ENCODE results near the gene THSD7A. TPM values are rescaled to one million over a fixed set of nuclear protein-coding genes. Genes with fewer than 3 reads are reported as not detected.
"Not testable (repeated sequence)": the region's sequence is repeated elsewhere in the genome, so short reads cannot be mapped to it uniquely, and the experiment has no call there.

Gene THSD7A
- polyA plus RNA-seq, 1 experiment, result 0.06 TPM

GRCh38 chr7:11529382-11529781 is 302.6 kb downstream of the THSD7A start:
- POLR2A ChIA-PET, result no interaction called here
- Histone ChIP-seq H3K9me3 (ENCODE audit: control insufficient read depth, insufficient read depth, low read length) (no peaks in the 10 kb centered on the region), H3K4me3 (ENCODE audit: low read depth, low read length) (no peak overlapping the region), H3K27me3 (ENCODE audit: control insufficient read depth, insufficient read depth, low read length) (no peaks in the 10 kb centered on the region), H3K27ac (ENCODE audit: low read depth, low read length) (no peak overlapping the region)
- DNase-seq (ENCODE audit: low read depth, low spot score), result no peak
- TF ChIP-seq, protein P1, sequence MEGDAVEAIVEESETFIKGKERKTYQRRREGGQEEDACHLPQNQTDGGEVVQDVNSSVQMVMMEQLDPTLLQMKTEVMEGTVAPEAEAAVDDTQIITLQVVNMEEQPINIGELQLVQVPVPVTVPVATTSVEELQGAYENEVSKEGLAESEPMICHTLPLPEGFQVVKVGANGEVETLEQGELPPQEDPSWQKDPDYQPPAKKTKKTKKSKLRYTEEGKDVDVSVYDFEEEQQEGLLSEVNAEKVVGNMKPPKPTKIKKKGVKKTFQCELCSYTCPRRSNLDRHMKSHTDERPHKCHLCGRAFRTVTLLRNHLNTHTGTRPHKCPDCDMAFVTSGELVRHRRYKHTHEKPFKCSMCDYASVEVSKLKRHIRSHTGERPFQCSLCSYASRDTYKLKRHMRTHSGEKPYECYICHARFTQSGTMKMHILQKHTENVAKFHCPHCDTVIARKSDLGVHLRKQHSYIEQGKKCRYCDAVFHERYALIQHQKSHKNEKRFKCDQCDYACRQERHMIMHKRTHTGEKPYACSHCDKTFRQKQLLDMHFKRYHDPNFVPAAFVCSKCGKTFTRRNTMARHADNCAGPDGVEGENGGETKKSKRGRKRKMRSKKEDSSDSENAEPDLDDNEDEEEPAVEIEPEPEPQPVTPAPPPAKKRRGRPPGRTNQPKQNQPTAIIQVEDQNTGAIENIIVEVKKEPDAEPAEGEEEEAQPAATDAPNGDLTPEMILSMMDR (IDR thresholded peaks at IDR 0.05; ENCODE audit: low read depth, low read length), result no peak
- CTCF ChIA-PET, result no interaction called here

- Histone ChIP-seq H3K27me3 (ENCODE audit: control insufficient read depth, insufficient read depth, low read length) (no peaks in the 10 kb centered on the region), H3K9me3 (ENCODE audit: control insufficient read depth, insufficient read depth, low read length) (no peaks in the 10 kb centered on the region), H3K4me3 (ENCODE audit: low read depth, low read length) (no peak overlapping the region), H3K27ac (ENCODE audit: low read depth, low read length) (no peak overlapping the region)
- ChIA-PET POLR2A (no interaction called here), CTCF (no interaction called here)
- TF ChIP-seq, protein P1 (IDR thresholded peaks at IDR 0.05; ENCODE audit: low read depth, low read length), result no peak
- DNase-seq (ENCODE audit: low read depth, low spot score), result no peak
These were observed 304.3 kb downstream of the THSD7A start for GRCh38 chr7:11527707-11528106.

GRCh38 chr7:11524476-11525397 is 307.3 kb downstream of the THSD7A start:
- POLR2A ChIA-PET, result no interaction called here
- TF ChIP-seq, protein P1 (IDR thresholded peaks at IDR 0.05; ENCODE audit: low read depth, low read length), result no peak
- Histone ChIP-seq H3K27ac (ENCODE audit: low read depth, low read length) (no peak overlapping the region), H3K4me3 (ENCODE audit: low read depth, low read length) (no peak overlapping the region), H3K9me3 (ENCODE audit: control insufficient read depth, insufficient read depth, low read length) (no peaks in the 10 kb centered on the region), H3K27me3 (ENCODE audit: control insufficient read depth, insufficient read depth, low read length) (no peaks in the 10 kb centered on the region)
- DNase-seq (ENCODE audit: low read depth, low spot score), result no peak
- CTCF ChIA-PET, result no interaction called here

DNA sequence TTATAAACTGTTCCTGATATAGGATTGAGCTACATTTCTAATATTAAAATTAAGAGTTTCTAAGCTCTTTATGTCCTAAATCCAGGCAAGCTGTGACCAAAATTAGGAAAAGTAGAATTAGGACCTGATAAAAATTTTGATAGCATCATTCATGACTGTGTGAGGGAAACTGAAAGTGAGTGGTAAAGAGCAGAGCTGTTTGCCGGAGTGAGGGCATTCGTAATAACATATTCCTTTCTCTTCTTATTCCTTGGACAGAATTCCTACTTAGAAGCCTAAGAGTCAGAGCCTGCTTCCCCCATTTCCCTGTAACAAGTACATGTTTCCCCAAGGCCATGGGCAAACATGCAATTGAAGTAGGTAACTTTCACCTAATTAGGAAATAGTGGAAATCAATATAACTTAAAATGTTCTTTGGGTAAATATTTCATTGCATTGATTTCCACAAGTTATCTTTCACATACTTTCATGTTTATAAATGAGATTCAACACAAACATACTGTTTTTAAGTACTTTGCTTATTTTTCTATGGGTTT is 310.0 kb downstream of the THSD7A start:
- POLR2A ChIA-PET; H3K9me3 ChIP-seq (ENCODE audit: control insufficient read depth, insufficient read depth, low read length); H3K27ac ChIP-seq (ENCODE audit: low read depth, low read length); H3K27me3 ChIP-seq (ENCODE audit: control insufficient read depth, insufficient read depth, low read length); DNase-seq (ENCODE audit: low read depth, low spot score); CTCF ChIA-PET; H3K4me3 ChIP-seq (ENCODE audit: low read depth, low read length): not testable (repeated sequence)

GRCh38 chr7:11517853-11518252 is 314.1 kb downstream of the THSD7A start:
- no peak overlapping the region for H3K27ac ChIP-seq (ENCODE audit: low read depth, low read length)
- POLR2A ChIA-PET, result no interaction called here
- no peaks in the 10 kb centered on the region for H3K9me3 ChIP-seq (ENCODE audit: control insufficient read depth, insufficient read depth, low read length)
- CTCF ChIA-PET, result no interaction called here
- DNase-seq (ENCODE audit: low read depth, low spot score), result no peak
- H3K4me3 ChIP-seq (ENCODE audit: low read depth, low read length), result no peak overlapping the region
- H3K27me3 ChIP-seq (ENCODE audit: control insufficient read depth, insufficient read depth, low read length), result no peaks in the 10 kb centered on the region
- TF ChIP-seq, protein P1 (IDR thresholded peaks at IDR 0.05; ENCODE audit: low read depth, low read length), result no peak
